HEK293T (cell line): Measurements from ENCODE around the gene GABRG3.

Experiments used
- CTCF ChIA-PET: fragments of 350-600 bp; formaldehyde crosslinking; extraction: SDS; loops from one replicate; lab custom pipeline; 2021; ENCODE audit warnings: antibody characterized with exemption, inconsistent platforms; lab: Yijun Ruan, JAX
- POLR2A ChIA-PET: fragments of 350-600 bp; formaldehyde crosslinking; extraction: SDS; loops from one replicate; lab custom pipeline; 2020; ENCODE audit warnings: antibody characterized with exemption, inconsistent platforms; lab: Yijun Ruan, JAX
- DNase-seq: peaks from one replicate; pipeline ENCODE4 v3.0.0; 2012; ENCODE audit warnings: mixed read lengths; ENCODE audit errors: extremely low spot score
- ARNT ChIP-seq: fragments of 450-650 bp; IDR thresholded peaks from 2 replicates; pipeline ENCODE4 v1.6.1; 2017; ENCODE audit warnings: mild to moderate bottlenecking
- BHLHE40 ChIP-seq: fragments of 450-650 bp; IDR thresholded peaks from 2 replicates; pipeline ENCODE4 v1.6.1; 2016; ENCODE audit warnings: mild to moderate bottlenecking, moderate library complexity, borderline replicate concordance
- CTBP1 ChIP-seq: fragments of 450-650 bp; IDR thresholded peaks from 2 replicates; pipeline ENCODE4 v1.6.1; 2016; ENCODE audit warnings: borderline replicate concordance
- ELF4 ChIP-seq: fragments of 450-650 bp; IDR thresholded peaks from 2 replicates; pipeline ENCODE4 v1.6.1; 2017; ENCODE audit warnings: antibody characterized with exemption
- FOXA1 ChIP-seq: fragments of 450-650 bp; IDR thresholded peaks from 2 replicates; pipeline ENCODE4 v1.6.1; 2016; ENCODE audit warnings: mild to moderate bottlenecking
- FOXK2 ChIP-seq: fragments of 450-650 bp; IDR thresholded peaks from 2 replicates; pipeline ENCODE4 v1.6.1; 2016; ENCODE audit warnings: mild to moderate bottlenecking
- FOXM1 ChIP-seq: fragments of 450-650 bp; IDR thresholded peaks from 2 replicates; pipeline ENCODE4 v1.6.1; 2017; ENCODE audit warnings: mild to moderate bottlenecking, borderline replicate concordance
- HDGF ChIP-seq: fragments of 450-650 bp; IDR thresholded peaks from 2 replicates; pipeline ENCODE4 v1.6.1; 2017; ENCODE audit warnings: antibody characterized with exemption, borderline replicate concordance
- L3MBTL2 ChIP-seq: fragments of 450-650 bp; conservative IDR thresholded peaks from 2 replicates; pipeline ENCODE4 v1.6.1; 2016; ENCODE audit warnings: mild to moderate bottlenecking
- LEF1 ChIP-seq: fragments of 450-650 bp; IDR thresholded peaks from 2 replicates; pipeline ENCODE4 v1.6.1; 2017; ENCODE audit warnings: mild to moderate bottlenecking, borderline replicate concordance
- NFRKB ChIP-seq: fragments of 450-650 bp; IDR thresholded peaks from 2 replicates; pipeline ENCODE4 v1.6.1; 2016; ENCODE audit warnings: mild to moderate bottlenecking, moderate library complexity
- PKNOX1 ChIP-seq: fragments of 450-650 bp; IDR thresholded peaks from 2 replicates; pipeline ENCODE4 v1.6.1; 2016
- SP1 ChIP-seq: fragments of 450-650 bp; IDR thresholded peaks from 2 replicates; pipeline ENCODE4 v1.6.1; 2017
- SUZ12 ChIP-seq: fragments of 450-650 bp; IDR thresholded peaks from 2 replicates; pipeline ENCODE4 v1.6.1; 2016; ENCODE audit warnings: mild to moderate bottlenecking
- TARDBP ChIP-seq: fragments of 450-650 bp; IDR thresholded peaks from 2 replicates; pipeline ENCODE4 v1.6.1; 2016
- ZNF384 ChIP-seq: fragments of 450-650 bp; IDR thresholded peaks from 2 replicates; pipeline ENCODE4 v1.6.1; 2016

Gene GABRG3

GRCh38 chr15:27082526-27082925 is 111.5 kb downstream of the GABRG3 start:
- CTCF ChIA-PET, result no interaction called here
- TF ChIP-seq HDGF, result no peak
- TF ChIP-seq FOXM1, result no peak
- no peak for TF ChIP-seq PKNOX1
- no peak for TF ChIP-seq L3MBTL2

DNA sequence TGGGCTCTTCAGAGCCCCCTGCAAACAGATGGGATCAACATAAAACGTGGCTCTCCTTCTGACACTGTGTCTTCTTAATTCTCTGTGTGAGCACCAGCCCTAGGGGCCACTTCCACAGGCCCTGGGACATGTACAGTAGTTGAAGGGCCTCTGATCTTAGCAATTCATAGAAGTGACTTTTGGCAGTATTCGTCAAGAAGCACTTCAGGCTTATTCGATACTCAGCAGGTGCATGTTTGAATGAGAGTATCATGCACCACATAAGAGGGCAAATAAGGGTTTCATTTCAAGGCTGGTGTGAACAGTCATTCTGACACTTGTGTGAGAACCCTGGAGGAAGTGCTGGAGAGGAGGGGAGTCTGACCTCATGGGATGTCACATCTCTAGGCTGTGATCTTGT is 113.9 kb downstream of the GABRG3 start:
- TF ChIP-seq L3MBTL2, result no peak
- no peak for TF ChIP-seq BHLHE40
- no peak for TF ChIP-seq SUZ12
- TF ChIP-seq NFRKB, result no peak
- no peak for TF ChIP-seq LEF1
- TF ChIP-seq FOXK2, result no peak
- TF ChIP-seq SP1, result no peak
- TF ChIP-seq PKNOX1, result no peak
- POLR2A ChIA-PET, result no interaction called here
- no peak for DNase-seq
- CTCF ChIA-PET, result no interaction called here

More at GRCh38 chr15:27082526-27082925, 111.5 kb downstream of the GABRG3 start:
- no peak for DNase-seq
- POLR2A ChIA-PET, result no interaction called here

DNA sequence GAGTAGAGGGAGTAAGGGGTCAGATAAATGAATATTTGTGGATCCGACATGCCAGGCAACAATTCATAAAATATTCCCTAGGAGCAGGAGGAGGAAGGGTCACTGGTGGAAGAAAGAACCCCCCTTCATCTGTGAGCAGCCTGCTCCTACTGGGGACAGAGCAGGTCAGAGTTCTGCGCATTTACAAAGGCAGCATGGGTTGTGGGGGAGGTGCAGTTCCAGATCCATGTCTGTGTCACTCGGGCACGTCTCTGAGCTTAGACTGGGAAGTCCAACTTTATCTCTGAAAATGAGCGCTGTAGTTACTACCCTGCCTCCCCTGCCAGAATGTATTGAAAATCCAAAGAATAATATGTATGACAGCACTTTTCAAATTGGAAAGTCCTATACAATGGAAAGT is 115.2 kb downstream of the GABRG3 start:
- TF ChIP-seq FOXM1 (no peak), SUZ12 (no peak)
- no peak for DNase-seq
- ChIA-PET CTCF (no interaction called here), POLR2A (no interaction called here)

DNA sequence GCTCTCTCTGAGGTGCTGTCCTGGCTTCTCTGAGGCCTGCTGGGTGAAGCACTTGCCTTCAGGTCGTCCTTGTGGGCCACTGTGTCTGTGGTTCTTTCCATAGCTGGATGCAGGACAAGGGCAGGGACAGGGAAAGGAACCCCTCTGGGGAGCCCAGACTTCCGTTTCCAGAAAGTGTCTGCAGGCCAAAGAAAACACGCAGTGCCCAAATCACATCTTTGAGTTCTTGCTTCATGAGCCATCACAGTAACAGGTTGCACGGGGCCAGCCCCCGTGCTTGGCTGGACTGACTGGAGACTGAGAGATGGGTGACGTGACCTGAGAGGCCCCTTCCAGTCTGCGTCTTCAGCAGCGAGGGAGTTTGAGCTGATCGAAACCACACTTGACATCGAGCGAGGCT is 115.8 kb downstream of the GABRG3 start:
- DNase-seq, result no peak
- TF ChIP-seq PKNOX1 (no peak), LEF1 (no peak), HDGF (no peak), ELF4 (no peak), FOXM1 (no peak), NFRKB (no peak), ARNT (no peak)
- ChIA-PET CTCF (no interaction called here), POLR2A (no interaction called here)

DNA sequence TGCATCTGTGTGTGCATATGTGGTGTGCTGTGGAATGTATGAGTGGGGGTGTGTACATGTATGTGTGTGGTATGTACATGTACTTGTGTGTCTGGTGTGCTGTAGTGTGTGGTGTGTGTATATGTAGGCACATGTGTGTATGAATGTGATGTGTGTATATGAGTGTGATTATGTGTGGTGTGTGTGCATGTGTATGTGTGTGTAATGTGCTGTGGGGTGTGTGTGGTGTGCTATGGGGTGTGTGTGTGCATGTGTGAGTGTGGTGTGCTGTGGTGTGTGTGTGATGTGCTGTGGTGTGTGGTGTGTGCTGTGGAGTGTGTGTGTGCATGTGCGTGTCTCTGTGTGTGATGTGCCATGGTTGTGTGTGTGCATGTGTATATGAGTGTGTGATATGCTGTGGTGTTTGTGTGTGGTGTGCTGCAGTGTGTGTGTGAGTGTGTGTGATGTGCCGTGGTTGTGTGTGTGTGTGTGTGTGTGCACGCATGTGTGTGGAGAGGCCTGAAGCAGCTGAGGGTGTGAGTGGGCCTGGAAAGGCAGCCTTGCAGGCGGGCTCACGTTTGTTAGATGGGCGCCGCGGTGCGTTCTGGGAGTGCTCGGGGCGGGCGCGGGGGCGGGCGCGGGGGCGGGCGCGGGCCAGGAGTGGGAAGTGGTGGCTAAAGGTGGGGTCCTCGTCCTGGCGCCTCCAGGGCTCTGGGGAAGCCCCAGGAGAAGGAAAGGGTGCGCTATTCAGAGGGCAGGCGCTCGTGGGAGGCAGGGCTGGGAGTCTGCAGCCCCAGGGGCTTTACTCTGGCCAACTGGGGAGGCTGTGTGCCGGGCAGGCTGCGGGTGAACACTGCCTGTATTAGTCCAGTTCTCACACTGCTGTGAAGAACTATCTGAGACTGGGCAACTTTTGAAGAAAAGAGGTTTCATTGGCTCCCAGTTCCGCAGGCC is 116.9 kb downstream of the GABRG3 start:
- DNase-seq, result no peak
- CTCF ChIA-PET, result no interaction called here
- POLR2A ChIA-PET, result no interaction called here
- TF ChIP-seq ZNF384 (no peak), ELF4 (no peak), HDGF (no peak), PKNOX1 (no peak), LEF1 (no peak), SP1 (no peak), L3MBTL2 (no peak), ARNT (no peak), CTBP1 (no peak), BHLHE40 (no peak), SUZ12 (no peak), NFRKB (no peak)

DNA sequence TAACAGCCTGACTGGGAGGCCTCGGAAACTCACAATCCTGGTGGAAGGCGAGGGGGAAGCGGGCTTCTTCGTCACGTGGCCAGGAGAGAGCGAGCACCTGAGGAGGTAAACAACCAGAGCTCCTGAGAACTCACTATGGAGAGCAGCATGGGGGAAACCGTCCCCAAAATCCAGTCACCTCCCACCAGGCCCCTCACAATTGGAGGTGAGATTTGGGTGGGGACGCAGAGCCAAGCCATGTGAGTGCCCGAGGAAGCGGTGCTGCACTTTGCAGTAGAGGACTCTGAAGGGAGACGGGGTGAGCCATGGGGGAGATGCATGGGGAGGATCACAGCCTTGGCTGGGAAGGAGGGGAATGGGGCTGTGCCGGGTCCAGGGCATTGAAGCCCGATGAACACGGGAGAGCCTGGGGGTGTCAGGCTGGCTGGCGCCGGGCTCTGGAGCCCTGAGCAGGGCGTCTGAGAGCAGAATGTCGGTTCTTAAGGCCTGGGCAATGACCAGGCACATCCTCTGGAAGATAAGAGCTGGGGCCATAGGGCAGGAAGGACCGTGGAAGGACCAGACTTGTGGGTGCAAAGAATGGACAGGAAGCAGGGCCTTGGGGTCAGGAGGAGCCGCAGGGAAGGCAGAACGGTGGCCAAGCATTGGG is 117.7 kb downstream of the GABRG3 start:
- DNase-seq, result no peak
- CTCF ChIA-PET, result no interaction called here
- TF ChIP-seq FOXA1 (no peak), FOXK2 (no peak), FOXM1 (no peak), PKNOX1 (no peak), L3MBTL2 (no peak), TARDBP (no peak)
- POLR2A ChIA-PET, result no interaction called here
